HG03520 (cell line): Measurements from ENCODE around the gene VSTM2L.
"Not testable (repeated sequence)": the region's sequence is repeated elsewhere in the genome, so short reads cannot be mapped to it uniquely, and the experiment has no call there.

ENCODE experiments used
- ATAC-seq: cut with Tn5 transposase; IDR thresholded peaks from one replicate; pipeline ENCODE4 v1.9.1; 2021; ENCODE audit warnings: mild to moderate bottlenecking, moderate library complexity; ENCODE audit not compliant: unreplicated experiment

Gene VSTM2L

DNA sequence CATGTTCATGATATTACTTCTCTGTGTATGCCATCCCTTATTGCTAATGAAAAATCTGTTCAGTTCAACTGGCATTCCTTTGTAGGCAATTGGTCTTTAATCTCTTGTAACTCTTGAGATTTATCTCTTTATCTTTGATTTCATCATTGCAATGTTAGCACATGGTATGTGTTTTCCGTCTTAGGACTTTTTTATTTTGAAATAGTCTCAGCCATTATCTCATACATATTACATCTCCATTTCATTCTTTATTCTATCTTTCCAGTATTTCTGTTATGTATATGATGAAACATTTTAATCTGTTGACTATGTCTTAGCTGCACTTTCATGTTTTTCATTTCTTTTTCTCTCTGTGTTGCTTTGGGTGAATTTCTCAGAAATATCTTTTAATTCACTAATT is 58.1 kb downstream of the VSTM2L start:
- ATAC-seq = no peak

DNA sequence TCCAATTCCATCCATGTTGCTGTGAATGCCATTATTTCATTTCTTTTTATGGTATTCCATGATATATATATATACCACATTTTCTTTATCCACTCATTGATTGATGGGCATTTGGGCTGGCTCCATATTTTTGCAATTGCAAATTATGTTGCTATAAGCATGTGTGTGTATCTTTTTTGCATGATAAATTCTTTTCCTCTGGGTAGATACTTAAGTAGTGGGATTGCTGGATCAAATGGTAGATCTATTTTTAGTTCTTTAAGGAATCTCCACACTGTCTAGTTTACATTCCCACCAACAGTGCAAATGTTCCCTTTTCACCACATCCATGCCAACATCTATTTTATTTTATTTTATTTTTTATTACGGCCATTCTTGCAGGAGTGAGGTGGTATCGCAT is 60.6 kb downstream of the VSTM2L start:
- ATAC-seq = not testable (repeated sequence)

DNA sequence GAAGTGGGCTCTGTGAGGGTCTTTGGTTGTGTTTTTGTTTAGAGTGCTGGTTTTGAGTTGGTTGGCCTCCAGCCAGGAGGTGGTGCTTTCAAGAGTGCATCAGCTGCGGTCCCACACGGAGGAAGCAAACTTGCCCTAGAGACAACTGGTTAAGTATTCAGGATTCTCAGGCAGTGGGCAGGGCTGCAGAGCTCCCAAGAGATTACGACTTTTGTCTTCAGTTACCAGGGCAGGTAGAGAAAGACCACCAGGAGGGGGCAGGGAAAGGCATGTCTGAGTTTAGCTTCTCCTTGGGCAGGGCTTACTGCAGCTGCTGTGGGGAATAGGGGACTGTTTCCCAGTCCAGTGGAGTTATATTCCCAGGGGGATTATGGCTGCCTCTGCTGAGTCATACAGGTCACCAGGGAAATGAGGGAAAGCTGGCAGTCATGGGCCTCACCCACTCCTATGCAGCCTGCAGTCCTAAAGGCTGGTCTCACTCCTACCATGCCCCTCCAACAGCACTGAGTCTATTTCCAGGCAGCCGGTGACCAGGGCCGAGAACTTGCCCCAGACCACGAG is 66.0 kb downstream of the VSTM2L start:
- ATAC-seq = no peak

GRCh38 chr20:37969949-37970855 is 67.3 kb downstream of the VSTM2L start:
- ATAC-seq = no peak

DNA sequence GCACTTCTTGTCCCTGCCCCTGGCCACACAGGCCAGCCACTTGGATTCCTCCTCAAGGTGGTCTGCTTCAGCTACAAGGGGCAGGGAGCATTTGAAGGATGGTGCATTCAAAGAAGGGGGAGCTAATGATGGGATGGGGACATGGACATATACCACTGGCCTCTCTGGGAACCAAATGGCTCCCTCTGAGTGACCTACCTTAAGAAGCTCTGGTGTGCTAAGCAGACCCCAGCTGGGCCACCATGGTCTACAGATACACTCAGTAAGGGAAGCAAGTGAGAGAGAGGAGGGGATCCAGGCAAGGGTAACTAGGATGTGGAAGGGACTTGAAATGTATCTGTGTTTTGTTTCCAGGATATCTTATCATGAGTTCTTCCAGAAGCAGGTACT is 67.9 kb downstream of the VSTM2L start:
- no peak for ATAC-seq

- no peak for ATAC-seq
These were observed 68.7 kb downstream of the VSTM2L start for GRCh38 chr20:37971561-37972127.

DNA sequence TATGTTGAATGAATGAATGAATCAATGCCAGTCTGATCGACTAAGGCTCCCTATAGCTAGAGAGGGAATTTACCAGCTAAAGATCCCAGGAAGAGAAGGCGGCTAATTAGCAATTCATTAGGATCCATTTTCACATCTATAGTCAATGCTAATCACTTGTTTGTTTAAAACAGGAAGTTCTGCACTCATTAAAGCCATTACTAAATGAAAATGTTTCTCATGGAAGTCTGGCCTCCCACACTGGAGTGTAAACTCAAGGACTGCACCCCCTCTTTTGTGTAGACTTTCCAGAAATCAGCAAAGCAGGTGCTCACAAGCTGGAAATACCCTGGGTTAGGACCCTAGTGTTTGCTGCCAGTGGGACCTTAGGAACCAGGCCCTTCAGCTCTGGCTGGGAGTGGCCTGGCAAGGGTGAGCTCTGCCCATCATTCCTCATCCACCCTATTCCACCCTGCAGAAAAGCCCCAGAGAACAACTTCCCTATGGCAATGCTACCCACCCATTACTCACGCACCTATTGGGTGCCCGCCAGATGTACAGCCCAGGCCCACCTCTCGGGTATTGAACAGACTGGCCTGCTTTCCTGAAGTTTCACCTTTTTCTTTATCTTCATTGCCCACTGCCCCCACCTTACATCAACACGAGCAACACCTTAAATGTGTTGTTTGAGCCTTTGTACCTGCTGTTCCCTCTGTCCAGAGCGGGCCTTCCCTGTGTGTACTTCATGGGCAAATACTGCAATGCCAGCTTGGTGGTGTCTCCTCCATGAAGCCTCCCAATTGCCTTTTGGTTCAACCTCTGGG is 69.5 kb downstream of the VSTM2L start:
- ATAC-seq = no peak

- no peak for ATAC-seq
These were observed 70.4 kb downstream of the VSTM2L start for GRCh38 chr20:37973059-37973910.

DNA sequence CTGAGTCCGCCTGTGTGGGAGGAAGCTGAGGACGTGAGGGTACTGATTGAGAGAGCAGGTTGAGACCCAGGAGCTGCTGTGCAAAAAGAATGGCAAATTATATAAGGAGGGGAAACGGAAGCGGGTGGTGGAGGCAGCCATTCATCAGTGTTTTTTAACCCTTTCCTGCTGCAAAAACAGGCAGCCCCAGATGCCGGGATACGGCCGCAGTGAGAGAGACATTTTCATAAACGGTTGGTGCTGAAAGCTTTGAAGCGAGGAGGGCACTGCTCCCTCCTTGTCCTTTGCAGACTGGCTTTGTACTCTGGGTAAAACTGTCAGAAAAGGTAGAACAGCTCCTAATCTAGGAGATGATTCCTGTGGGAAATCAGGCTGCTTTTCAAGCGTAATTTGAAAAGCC is 74.0 kb downstream of the VSTM2L start:
- no peak for ATAC-seq

DNA sequence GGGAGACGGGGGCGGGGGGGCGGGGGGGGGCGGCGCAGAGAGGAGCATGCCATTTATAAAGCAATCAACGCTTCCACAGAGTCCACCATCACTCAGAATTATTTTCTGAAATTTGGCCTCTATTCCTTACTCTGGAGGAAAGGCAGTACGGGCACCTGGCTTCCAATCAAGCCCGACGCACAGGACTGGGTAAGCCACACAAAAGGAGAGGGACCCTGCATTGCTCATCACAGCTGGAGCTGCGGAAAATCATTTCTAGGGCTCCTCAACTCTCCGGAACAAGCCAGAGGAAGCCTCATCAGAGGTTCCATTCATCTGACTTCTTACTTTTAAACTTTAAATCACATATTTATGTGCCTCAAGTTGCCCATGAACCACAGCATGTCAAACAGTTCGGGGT is 74.4 kb downstream of the VSTM2L start:
- ATAC-seq = no peak

DNA sequence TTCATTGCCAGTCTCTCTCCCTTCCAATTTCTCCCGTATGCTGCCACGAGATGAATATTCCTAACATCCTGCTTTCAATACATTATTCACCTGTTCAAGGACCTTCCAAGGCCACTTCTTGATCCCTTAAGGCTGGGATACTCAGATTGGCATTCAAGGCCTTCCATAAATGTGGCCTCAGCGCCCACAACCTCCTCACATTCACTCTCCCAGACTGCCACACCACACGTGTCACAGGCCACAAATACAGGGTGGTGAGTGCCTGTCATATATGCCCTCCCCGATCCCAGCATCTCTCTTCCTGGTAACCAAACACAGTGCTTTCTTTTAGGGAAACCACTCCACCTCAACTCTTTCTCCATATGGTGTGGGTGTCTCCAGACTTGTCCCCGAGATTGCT is 74.9 kb downstream of the VSTM2L start:
- no peak for ATAC-seq

GRCh38 chr20:37979021-37979985 is 76.4 kb downstream of the VSTM2L start:
- ATAC-seq = no peak

DNA sequence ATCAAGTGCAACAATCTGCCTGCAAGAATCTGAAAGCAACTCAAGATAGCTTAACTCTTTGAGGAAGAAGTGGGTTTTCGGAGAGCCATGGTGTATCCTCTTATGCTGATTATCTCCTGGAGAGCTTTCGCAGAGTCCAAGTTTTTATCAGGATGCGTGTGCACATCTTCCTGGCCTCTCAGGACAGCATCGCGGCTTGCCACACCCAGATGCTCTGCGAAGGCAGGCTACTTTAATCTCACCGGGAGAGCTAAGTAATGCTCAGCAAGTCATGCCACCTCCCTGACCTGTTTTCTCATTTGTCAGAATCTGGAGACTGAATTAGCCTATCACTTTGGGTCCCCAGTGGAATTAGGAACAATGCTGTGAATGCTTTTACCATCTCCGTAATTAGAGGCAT is 77.5 kb downstream of the VSTM2L start:
- ATAC-seq = no peak

GRCh38 chr20:37980876-37981275 is 77.9 kb downstream of the VSTM2L start:
- no peak for ATAC-seq

GRCh38 chr20:37981568-37981967 is 78.6 kb downstream of the VSTM2L start:
- ATAC-seq = no peak

- ATAC-seq = no peak
These were observed 80.4 kb downstream of the VSTM2L start for GRCh38 chr20:37983286-37983685.

GRCh38 chr20:37984018-37984785 is 81.3 kb downstream of the VSTM2L start:
- no peak for ATAC-seq

DNA sequence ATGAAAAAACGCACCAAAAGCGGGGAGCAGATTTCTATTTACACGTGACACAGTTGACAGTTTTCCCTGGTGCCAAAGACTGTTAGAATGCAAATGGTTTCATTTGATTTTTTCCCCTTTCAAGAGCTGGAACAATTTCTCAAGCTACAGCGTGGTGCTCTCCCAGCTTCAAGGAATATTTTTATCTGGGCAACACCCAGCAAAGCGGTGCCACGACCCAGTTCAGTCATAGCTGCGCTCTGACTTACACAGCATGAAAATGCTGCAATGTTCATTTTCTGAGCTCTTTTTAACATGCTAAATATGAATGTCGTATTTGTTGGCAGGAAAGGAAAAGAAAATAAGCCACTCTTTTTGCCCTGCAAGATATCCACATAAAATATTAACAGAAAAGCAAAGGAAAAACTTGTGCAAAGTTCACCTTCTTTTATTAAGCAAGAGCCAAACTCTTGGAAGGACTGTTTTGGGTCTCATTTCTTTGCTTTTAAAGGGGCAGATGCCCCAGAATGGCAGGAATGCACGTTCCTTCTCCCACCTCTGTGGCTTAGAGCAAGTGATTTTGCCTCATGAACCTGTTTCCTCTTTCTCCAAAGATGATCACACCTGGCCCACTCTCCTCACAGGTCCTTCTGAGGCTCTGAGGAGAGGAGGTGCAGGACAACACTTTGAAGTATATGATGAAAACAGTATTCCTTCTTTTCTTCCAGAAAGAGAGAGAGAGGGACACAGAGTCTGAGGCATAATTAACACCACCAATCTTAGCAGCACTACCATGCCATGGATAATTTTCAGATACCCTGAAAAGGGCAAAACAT is 83.3 kb downstream of the VSTM2L start:
- no peak for ATAC-seq
